ENCODE measurements around the gene RFTN1.
A peak's percentile ranks its signal among the peaks of the same experiment; 100 is the strongest.
"Not testable (repeated sequence)": the region's sequence is repeated elsewhere in the genome, so short reads cannot be mapped to it uniquely, and the experiment has no call there.

The RFTN1 gene

GRCh38 chr3:16311960-16312451, 201.5 kb downstream of the RFTN1 start:
- Histone ChIP-seq H2BK120ac (ENCODE audit: low read depth, low read length) (no peak overlapping the region), H2AFZ (ENCODE audit: low read length) (no peak overlapping the region), H4K91ac (ENCODE audit: low read depth, low read length, poor library complexity) (no peak overlapping the region), H2AK5ac (ENCODE audit: low read depth, low read length) (peak overlapping the region; percentile 51), H4K8ac (ENCODE audit: low read depth, low read length) (no peak overlapping the region), H3K4ac (ENCODE audit: low read length) (no peak overlapping the region), H3K4me2 (ENCODE audit: insufficient read depth, low read length, poor library complexity, severe bottlenecking) (no peak overlapping the region), H3K9ac (ENCODE audit: low read depth, low read length, poor library complexity) (no peak overlapping the region), H3K4me3 (ENCODE audit: low read length in 2 of 2) (no peak overlapping the region), H2BK12ac (ENCODE audit: low read length) (no peak overlapping the region), H3K79me1 (ENCODE audit: low read depth, low read length) (no peaks in the 10 kb centered on the region), H3K36me3 (replicated peaks in 1 of 2; ENCODE audit: control insufficient read depth in 2 of 2, insufficient read depth in 2 of 2, low read length in 2 of 2) (peaks cover 6 to 51% of the 10 kb centered on the region in 2 donors), H3K14ac (ENCODE audit: low read length) (peak overlapping the region; percentile 9), H3K18ac (ENCODE audit: low read length) (no peak overlapping the region), H3K9me3 (replicated peaks in 1 of 2; ENCODE audit: control insufficient read depth in 2 of 2, insufficient read depth in 1 of 2, low read depth in 1 of 2, low read length in 2 of 2) (no peaks in the 10 kb centered on the region), H3K4me1 (ENCODE audit: control insufficient read depth in 2 of 2, insufficient read depth in 1 of 2, low read depth in 1 of 2, low read length in 2 of 2) (peaks cover 0 to 3% of the 10 kb centered on the region in 2 donors), H2BK15ac (ENCODE audit: low read length) (no peak overlapping the region), H3K27me3 (ENCODE audit: control insufficient read depth in 3 of 3, insufficient read depth in 3 of 3, low read depth in 1 of 3, low read length in 3 of 3) (no peaks in the 10 kb centered on the region), H2BK5ac (ENCODE audit: low read length) (no peak overlapping the region), H3K27ac (replicated peaks; ENCODE audit: low read length) (no peak overlapping the region), H3K23ac (ENCODE audit: low read depth, low read length, poor library complexity) (no peak overlapping the region)
- no CpG with 5 or more reads among the region's 6 CpGs for WGBS, 2 donors (ENCODE audit: extremely low coverage in 2 of 2, insufficient read length in 2 of 2, insufficient replicate concordance in 1 of 2)
- DNase-seq (ENCODE audit: low spot score) = no peak

DNA sequence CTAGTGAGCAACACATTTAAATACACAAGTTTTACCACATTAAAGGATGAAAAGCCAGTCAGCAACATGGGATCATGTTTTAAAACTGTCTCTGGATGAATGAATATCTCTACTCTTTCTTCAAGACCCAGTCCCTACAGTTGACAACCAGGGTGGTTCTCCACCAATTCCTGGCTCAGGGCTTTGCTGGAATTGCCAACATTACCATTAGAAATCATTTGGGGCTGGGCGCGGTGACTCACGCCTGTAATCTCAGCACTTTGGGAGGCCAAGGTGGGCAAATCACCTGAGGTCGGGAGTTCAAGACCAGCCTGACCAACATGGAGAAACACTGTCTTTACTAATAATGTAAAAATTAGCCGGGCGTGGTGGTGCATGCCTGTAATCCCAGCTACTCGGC, 203.0 kb downstream of the RFTN1 start:
- H3K4me2 ChIP-seq (ENCODE audit: insufficient read depth, low read length, poor library complexity, severe bottlenecking); H3K9me3 ChIP-seq (replicated peaks in 1 of 2; ENCODE audit: control insufficient read depth in 2 of 2, insufficient read depth in 1 of 2, low read depth in 1 of 2, low read length in 2 of 2); H2BK15ac ChIP-seq (ENCODE audit: low read length); H3K14ac ChIP-seq (ENCODE audit: low read length); H3K4me3 ChIP-seq (ENCODE audit: low read length in 2 of 2); H4K8ac ChIP-seq (ENCODE audit: low read depth, low read length); H2AK5ac ChIP-seq (ENCODE audit: low read depth, low read length); H3K9ac ChIP-seq (ENCODE audit: low read depth, low read length, poor library complexity); H2BK12ac ChIP-seq (ENCODE audit: low read length); H2BK5ac ChIP-seq (ENCODE audit: low read length); H3K23ac ChIP-seq (ENCODE audit: low read depth, low read length, poor library complexity); H2BK120ac ChIP-seq (ENCODE audit: low read depth, low read length); H3K27ac ChIP-seq (replicated peaks; ENCODE audit: low read length); H3K18ac ChIP-seq (ENCODE audit: low read length); H3K4me1 ChIP-seq (ENCODE audit: control insufficient read depth in 2 of 2, insufficient read depth in 1 of 2, low read depth in 1 of 2, low read length in 2 of 2); H3K27me3 ChIP-seq (ENCODE audit: control insufficient read depth in 3 of 3, insufficient read depth in 3 of 3, low read depth in 1 of 3, low read length in 3 of 3); H3K79me1 ChIP-seq (ENCODE audit: low read depth, low read length); DNase-seq (ENCODE audit: low spot score); H4K91ac ChIP-seq (ENCODE audit: low read depth, low read length, poor library complexity); H2AFZ ChIP-seq (ENCODE audit: low read length); H3K4ac ChIP-seq (ENCODE audit: low read length): not testable (repeated sequence)
- WGBS, 2 donors (ENCODE audit: extremely low coverage in 2 of 2, insufficient read length in 2 of 2, insufficient replicate concordance in 1 of 2) = no CpG with 5 or more reads among the region's 7 CpGs
- peaks cover 6 to 50% of the 10 kb centered on the region in 2 donors for H3K36me3 ChIP-seq (replicated peaks in 1 of 2; ENCODE audit: control insufficient read depth in 2 of 2, insufficient read depth in 2 of 2, low read length in 2 of 2)

GRCh38 chr3:16309558-16309957, 203.9 kb downstream of the RFTN1 start:
- Histone ChIP-seq H3K4me3 (ENCODE audit: low read length in 2 of 2) (no peak overlapping the region), H2BK12ac (ENCODE audit: low read length) (no peak overlapping the region), H3K4me1 (ENCODE audit: control insufficient read depth in 2 of 2, insufficient read depth in 1 of 2, low read depth in 1 of 2, low read length in 2 of 2) (peaks cover 0 to 3% of the 10 kb centered on the region in 2 donors), H3K27me3 (ENCODE audit: control insufficient read depth in 3 of 3, insufficient read depth in 3 of 3, low read depth in 1 of 3, low read length in 3 of 3) (no peaks in the 10 kb centered on the region), H3K14ac (ENCODE audit: low read length) (no peak overlapping the region), H3K27ac (replicated peaks; ENCODE audit: low read length) (no peak overlapping the region), H2BK120ac (ENCODE audit: low read depth, low read length) (no peak overlapping the region), H2AK5ac (ENCODE audit: low read depth, low read length) (no peak overlapping the region), H3K4me2 (ENCODE audit: insufficient read depth, low read length, poor library complexity, severe bottlenecking) (no peak overlapping the region), H2BK15ac (ENCODE audit: low read length) (no peak overlapping the region), H4K91ac (ENCODE audit: low read depth, low read length, poor library complexity) (no peak overlapping the region), H3K18ac (ENCODE audit: low read length) (no peak overlapping the region), H3K23ac (ENCODE audit: low read depth, low read length, poor library complexity) (no peak overlapping the region), H2BK5ac (ENCODE audit: low read length) (no peak overlapping the region), H2AFZ (ENCODE audit: low read length) (no peak overlapping the region), H3K79me1 (ENCODE audit: low read depth, low read length) (no peaks in the 10 kb centered on the region), H4K8ac (ENCODE audit: low read depth, low read length) (no peak overlapping the region), H3K36me3 (replicated peaks in 1 of 2; ENCODE audit: control insufficient read depth in 2 of 2, insufficient read depth in 2 of 2, low read length in 2 of 2) (peaks cover 12 to 54% of the 10 kb centered on the region in 2 donors), H3K4ac (ENCODE audit: low read length) (no peak overlapping the region), H3K9ac (ENCODE audit: low read depth, low read length, poor library complexity) (no peak overlapping the region), H3K9me3 (replicated peaks in 1 of 2; ENCODE audit: control insufficient read depth in 2 of 2, insufficient read depth in 1 of 2, low read depth in 1 of 2, low read length in 2 of 2) (no peaks in the 10 kb centered on the region)
- WGBS, 2 donors (ENCODE audit: extremely low coverage in 2 of 2, insufficient read length in 2 of 2, insufficient replicate concordance in 1 of 2) = no CpG with 5 or more reads among the region's 2 CpGs
- no peak for DNase-seq (ENCODE audit: low spot score)

DNA sequence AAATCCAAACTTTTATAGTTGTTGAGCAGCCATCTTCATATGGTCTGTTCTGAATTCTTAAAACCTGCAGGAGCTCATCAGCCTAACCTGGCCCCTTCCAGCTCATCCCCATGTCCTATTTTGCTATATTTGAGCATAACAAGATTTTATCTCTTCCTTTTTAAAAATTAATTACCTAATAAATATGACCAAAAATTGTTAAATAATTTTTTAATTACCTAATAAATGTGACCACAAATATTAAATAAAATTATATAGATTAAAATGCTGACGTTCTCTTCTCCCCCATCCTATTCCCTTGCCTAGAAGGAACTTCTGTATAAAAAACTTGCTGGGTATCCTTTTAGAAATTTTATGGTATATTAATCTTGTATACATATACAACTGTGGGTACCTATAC, 204.8 kb downstream of the RFTN1 start:
- WGBS, 2 donors (ENCODE audit: extremely low coverage in 2 of 2, insufficient read length in 2 of 2, insufficient replicate concordance in 1 of 2) = no CpG with 5 or more reads among the region's 1 CpG
- H4K91ac ChIP-seq (ENCODE audit: low read depth, low read length, poor library complexity) = no peak overlapping the region
- peaks cover 14 to 56% of the 10 kb centered on the region in 2 donors for H3K36me3 ChIP-seq (replicated peaks in 1 of 2; ENCODE audit: control insufficient read depth in 2 of 2, insufficient read depth in 2 of 2, low read length in 2 of 2)

More for the DNA sequence above, 204.8 kb downstream of the RFTN1 start:
- H4K8ac ChIP-seq (ENCODE audit: low read depth, low read length) = no peak overlapping the region
- no peak for DNase-seq (ENCODE audit: low spot score)
- no peak overlapping the region for H3K4ac ChIP-seq (ENCODE audit: low read length)
- H3K27ac ChIP-seq (replicated peaks; ENCODE audit: low read length) = no peak overlapping the region
- H2BK12ac ChIP-seq (ENCODE audit: low read length) = no peak overlapping the region
- H2BK15ac ChIP-seq (ENCODE audit: low read length) = no peak overlapping the region
- no peaks in the 10 kb centered on the region for H3K9me3 ChIP-seq (replicated peaks in 1 of 2; ENCODE audit: control insufficient read depth in 2 of 2, insufficient read depth in 1 of 2, low read depth in 1 of 2, low read length in 2 of 2)
- H2BK5ac ChIP-seq (ENCODE audit: low read length) = no peak overlapping the region
- no peak overlapping the region for H3K23ac ChIP-seq (ENCODE audit: low read depth, low read length, poor library complexity)
- H3K14ac ChIP-seq (ENCODE audit: low read length) = no peak overlapping the region
- H3K79me1 ChIP-seq (ENCODE audit: low read depth, low read length) = no peaks in the 10 kb centered on the region
- peaks cover 0 to 3% of the 10 kb centered on the region in 2 donors for H3K4me1 ChIP-seq (ENCODE audit: control insufficient read depth in 2 of 2, insufficient read depth in 1 of 2, low read depth in 1 of 2, low read length in 2 of 2)
- no peak overlapping the region for H3K4me2 ChIP-seq (ENCODE audit: insufficient read depth, low read length, poor library complexity, severe bottlenecking)
- H2AFZ ChIP-seq (ENCODE audit: low read length) = no peak overlapping the region
- no peak overlapping the region for H3K9ac ChIP-seq (ENCODE audit: low read depth, low read length, poor library complexity)
- no peaks in the 10 kb centered on the region for H3K27me3 ChIP-seq (ENCODE audit: control insufficient read depth in 3 of 3, insufficient read depth in 3 of 3, low read depth in 1 of 3, low read length in 3 of 3)
- no peak overlapping the region for H2AK5ac ChIP-seq (ENCODE audit: low read depth, low read length)
- no peak overlapping the region for H3K4me3 ChIP-seq (ENCODE audit: low read length in 2 of 2)
- H2BK120ac ChIP-seq (ENCODE audit: low read depth, low read length) = no peak overlapping the region
- no peak overlapping the region for H3K18ac ChIP-seq (ENCODE audit: low read length)

Data from neuronal stem cell (in vitro differentiated cells).